TTC549 (cell line): Measurements from ENCODE around the gene NDUFA11.
"Not testable (repeated sequence)": the region's sequence is repeated elsewhere in the genome, so short reads cannot be mapped to it uniquely, and the experiment has no call there.

Source experiments
- FAIRE-seq: peaks from 2 replicates; lab custom pipeline; 2012; peaks lifted over from hg19 to GRCh38; lab: Jason Lieb, UNC

NDUFA11 gene

DNA sequence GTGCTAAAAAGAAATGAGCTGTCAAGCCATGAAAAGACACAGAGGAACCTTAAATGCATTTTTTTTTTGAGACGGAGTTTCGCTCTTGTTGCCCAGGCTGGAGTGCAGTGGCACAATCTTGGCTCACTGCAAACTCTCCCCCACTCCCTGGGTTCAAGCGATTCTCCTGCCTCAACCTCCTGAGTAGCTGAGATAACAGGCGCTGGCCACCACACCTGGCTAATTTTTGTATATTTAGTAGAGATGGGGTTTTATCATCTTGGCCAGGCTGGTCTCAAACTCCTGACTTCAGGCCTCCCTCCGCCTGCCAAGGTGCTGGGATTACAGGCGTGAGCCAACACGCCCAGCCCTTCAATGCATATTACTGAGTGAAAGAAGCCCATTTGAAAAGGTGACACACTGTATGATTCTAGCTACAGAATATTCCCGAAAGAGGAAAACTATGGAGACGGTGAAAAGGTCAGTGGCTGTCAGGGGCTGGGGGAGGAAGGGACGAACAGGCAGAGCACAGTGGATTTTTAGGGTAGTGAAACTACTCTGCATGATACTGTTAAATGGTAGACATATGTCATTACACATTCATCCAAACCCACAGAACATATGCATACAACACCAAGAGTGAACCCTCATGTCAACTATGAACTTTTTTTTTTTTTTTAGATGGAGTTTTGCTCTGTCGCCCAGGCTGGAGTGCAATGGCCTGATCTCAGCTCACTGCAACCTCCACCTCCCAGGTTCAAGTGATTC lies 19.4 kb downstream of the NDUFA11 start:
- not testable (repeated sequence) for FAIRE-seq

DNA sequence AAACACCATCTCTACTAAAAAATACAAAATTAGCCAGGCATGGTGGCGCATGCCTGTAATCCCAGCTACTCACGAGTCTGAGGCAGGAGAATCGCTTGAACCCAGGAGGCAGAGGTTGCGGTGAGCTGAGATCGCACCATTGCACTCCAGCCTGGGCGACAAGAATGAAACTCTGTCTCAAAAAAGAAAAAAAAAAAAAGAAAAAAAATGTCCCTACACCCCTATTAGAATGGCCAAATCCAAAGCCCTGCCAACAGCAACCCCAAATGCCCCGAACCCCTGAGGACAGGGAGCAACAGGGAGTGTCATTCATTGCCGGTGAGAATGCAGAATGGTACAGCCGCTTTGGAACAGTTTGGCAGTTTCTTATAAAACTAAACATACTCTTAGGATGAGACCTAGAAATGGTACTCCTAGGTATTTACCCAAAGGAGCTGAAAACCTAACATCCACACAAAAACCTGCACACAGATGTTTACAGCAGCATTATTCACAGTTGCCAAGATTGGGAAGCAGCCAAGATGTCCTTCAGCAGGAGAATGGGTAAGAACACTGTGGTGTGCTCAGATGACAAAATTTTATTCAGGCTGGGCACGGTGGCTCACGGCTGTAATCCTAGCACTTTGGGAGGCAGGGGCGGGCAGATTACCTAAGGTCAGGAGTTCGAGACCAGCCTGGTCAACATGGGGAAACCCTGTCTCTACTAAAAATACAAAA lies 20.3 kb downstream of the NDUFA11 start:
- not testable (repeated sequence) for FAIRE-seq

GRCh38 chr19:5882421-5882968 lies 21.1 kb downstream of the NDUFA11 start:
- FAIRE-seq, result no peak

- no peak for FAIRE-seq
These were observed 21.9 kb downstream of the NDUFA11 start for GRCh38 chr19:5881543-5882299.

- no peak for FAIRE-seq
These were observed 22.9 kb downstream of the NDUFA11 start for GRCh38 chr19:5880604-5881078.

GRCh38 chr19:5880196-5880595 lies 23.4 kb downstream of the NDUFA11 start:
- FAIRE-seq, result no peak

DNA sequence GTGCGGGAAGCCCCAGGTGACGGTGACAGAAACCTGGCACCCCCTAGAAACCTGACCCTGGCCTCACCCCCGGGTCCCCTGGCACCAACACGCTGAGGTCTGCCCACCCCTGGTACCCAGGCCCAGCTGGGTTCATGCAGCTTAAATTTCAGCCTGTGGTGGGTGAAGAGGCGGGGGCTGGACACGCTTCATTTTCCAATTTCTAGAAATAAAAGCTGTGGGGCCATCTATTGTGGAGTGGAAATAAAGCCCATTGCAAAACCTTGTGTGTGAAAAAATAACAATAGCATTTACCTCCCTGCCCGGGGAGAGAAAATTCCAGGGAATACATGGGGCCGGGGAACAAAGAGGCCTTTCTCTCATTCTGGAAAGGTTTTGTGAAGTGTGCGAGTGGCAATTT lies 25.7 kb downstream of the NDUFA11 start:
- FAIRE-seq, result no peak

DNA sequence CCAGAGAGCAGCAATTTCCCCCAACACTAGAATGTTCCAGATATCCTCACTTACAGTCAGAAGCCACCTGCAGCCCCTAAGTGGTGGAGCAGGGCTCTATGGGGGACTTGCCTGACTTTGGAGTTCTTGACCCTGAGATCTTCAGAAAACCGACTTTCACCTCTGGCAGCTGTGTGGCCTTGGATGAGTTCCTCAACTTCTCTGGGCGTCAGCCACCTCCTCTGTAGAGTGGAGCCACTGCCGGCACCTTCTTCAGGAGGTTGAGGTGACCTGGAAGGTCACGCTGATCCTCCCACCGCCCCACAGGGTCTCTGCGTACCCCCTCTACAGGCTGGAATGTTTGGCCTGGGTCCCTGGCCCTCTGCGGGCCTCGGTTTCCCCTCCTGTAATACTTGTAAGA lies 26.2 kb downstream of the NDUFA11 start:
- no peak for FAIRE-seq

DNA sequence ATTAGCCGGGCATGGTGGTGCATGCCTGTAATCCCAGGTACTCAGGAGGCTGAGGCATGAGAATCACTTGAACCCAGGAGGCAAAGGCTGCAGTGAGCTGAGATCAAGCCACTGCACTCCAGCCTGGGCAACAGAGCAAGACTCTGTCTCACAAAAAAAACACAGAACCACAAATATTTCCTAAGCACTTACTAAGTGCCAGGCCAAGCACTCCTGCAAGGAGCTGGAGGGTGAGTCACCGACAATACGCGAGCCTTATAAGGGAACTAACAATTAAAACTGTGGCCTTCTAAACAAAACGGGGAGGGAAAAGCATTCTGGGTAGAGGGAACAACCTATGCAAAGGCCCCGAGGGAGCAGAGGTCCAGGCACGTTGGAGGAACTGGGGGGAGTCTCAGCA lies 29.1 kb downstream of the NDUFA11 start:
- FAIRE-seq, result not testable (repeated sequence)

- FAIRE-seq, result no peak
These were observed 29.9 kb downstream of the NDUFA11 start for GRCh38 chr19:5873617-5874199.

GRCh38 chr19:5870986-5871394 lies 32.6 kb downstream of the NDUFA11 start:
- FAIRE-seq, result no peak

DNA sequence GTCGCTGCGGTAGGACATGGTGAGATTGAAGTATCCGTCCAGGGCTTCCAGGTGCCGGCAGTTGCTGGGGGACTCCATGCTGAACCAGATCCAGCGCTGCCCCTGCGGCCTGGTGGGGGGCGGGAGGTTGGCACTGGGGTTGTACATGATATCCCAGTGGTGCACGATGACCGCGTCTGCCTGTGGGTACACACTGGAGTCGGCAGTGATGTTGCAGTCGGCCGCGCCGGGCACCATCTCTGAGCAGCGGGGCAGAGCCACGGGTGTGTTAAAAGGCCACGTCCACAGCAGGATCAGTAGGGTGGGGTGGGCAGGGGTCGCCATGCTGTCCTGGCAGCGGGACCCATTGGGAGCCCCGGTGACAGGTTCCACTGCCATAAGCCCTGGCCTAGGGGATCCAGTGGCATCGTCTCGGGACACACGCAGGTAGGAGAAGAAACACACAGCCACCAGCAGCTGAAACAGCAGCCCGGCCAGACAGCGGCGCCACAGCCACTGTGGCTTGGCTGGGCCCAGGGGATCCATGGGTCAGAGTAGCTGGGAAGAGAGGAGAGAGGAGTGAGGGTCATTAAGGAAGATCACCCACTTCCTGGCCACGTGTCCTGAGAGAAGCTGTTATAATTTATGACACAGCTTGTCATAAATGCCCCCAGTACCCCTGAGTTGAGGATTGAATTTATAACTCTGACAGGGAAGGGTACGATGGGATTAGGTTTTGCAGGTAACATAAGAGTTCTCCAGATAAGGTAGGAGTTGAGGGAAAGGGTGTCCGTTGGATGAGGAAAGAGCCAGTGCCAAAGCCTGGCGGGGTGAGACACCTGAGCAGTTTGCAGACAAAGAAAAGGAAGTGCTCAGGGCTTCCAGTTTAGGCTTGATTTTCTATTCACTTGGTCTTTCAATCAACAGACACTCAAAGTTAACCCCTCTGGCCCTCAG lies 36.1 kb downstream of the NDUFA11 start:
- FAIRE-seq, result no peak

- FAIRE-seq, result no peak
These were observed 37.8 kb downstream of the NDUFA11 start for GRCh38 chr19:5865772-5866171.

GRCh38 chr19:5864725-5865486 lies 38.7 kb downstream of the NDUFA11 start:
- FAIRE-seq, result no peak

DNA sequence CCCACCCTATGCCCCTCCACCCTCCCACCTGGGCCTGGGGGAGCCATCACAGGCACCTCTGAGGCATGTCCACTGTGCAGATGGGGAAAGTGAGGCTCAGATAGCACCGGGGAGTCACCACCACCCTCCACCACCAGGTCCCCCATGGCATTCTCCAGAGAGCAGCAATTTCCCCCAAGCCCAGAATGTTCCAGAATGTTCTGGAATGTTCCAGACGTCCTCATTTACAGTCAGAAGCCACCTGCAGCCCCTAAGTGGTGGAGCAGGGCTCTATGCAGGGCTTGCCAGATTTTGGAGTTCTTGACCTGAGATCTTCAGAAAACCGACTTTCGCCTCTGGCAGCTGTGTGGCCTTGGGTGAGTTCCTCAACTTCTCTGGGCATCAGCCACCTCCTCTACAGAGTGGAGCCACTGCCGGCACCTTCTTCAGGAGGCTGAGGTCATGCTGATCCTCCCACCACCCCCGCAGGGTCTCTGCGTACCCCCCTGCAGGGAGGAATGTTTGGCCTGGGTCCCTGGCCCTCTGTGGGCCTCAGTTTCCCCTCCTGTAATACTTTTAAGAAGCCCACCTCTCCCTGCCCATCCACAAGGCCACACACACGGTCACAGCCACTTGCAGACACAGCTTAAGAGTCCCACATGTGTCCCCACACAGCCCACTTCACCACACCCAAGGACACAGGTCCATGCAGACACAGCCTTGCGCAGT lies 39.4 kb downstream of the NDUFA11 start:
- FAIRE-seq, result no peak

GRCh38 chr19:5863030-5863665 lies 40.4 kb downstream of the NDUFA11 start:
- FAIRE-seq, result no peak

DNA sequence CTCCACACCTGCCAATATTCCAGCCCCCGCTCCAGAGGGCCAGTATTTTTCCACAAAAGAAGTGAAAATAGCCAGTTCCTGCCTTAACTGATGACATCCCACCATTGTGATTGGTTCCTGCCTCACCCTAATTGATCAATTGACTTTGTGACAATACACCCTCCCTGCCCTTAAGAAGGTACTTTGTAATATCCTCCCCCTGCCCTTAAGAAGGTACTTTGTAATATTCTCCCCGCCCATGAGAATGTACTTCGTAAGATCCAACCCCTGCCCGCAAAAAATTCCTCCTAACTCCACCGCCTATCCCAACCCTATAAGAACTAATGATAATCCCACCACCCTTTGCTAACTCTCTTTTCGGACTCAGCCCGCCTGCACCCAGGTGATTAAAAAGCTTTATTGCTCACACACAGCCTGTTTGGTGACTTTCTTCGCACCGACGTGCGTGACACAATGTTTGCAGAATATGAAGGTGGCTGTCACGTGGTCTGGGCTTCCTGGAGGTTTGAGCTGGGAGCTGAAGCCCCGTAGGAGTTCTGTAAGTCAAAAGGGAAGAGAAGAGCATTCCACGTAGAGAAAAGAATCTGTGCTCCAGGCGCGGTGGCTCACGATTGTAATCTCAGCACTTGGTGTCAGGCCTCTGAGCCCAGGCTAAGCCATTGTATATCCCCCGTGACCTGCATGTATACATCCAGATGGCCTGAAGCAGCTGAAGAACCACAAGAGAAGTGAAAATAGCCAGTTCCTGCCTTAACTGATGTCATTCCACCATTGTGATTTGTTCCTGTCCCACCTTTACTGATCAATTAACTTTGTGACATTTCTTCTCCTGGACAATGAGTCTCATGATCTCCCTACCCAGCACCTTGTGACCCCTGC lies 46.1 kb downstream of the NDUFA11 start:
- no peak for FAIRE-seq

DNA sequence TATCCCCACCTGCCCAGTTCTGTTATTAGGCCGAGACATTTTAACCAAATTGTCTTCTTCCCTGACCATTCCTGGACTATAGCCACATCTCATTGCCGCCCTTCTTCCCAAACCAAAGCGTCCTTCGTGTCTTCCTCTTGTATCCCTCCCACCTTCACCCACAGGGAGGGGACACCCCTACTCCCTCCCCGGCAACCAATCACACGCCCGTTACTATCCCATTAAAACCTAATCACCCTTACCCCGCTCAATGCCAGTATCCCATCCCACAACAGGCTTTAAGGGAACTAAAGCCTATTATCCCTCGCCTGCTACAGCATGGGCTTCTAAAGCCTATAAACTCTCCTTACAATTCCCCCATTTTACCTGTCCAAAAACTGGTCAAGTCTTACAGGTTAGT lies 48.4 kb downstream of the NDUFA11 start:
- not testable (repeated sequence) for FAIRE-seq
